GM12891 (cell line): Measurements from ENCODE around the gene PRKG2.

Source experiments
- POLR2A ChIP-seq: IDR thresholded peaks from 2 replicates; pipeline ENCODE4 v1.6.1; 2011; ENCODE audit warnings: low read depth, low read length, control low read depth
- TAF1 ChIP-seq: IDR thresholded peaks from 2 replicates; pipeline ENCODE4 v1.6.1; 2011; ENCODE audit warnings: low read depth, low read length, control low read depth

GRCh38 chr4:81255524-81255923 is 40.5 kb upstream of the PRKG2 start:
- TF ChIP-seq POLR2A = no peak
- no peak for TF ChIP-seq TAF1
